Small intestine (tissue), 7 donors: Measurements from ENCODE around the gene NPAS2. TPM values are rescaled to one million over a fixed set of nuclear protein-coding genes. Genes with fewer than 3 reads are reported as not detected.

Source experiments
- DNase-seq, 2 donors: peaks; one replicate each; pipeline versions ENCODE4 v3.0.0 to v3.0.0-alpha.2; 2013
- FAIRE-seq: peaks from 2 replicates; lab custom pipeline; 2012; peaks lifted over from hg19 to GRCh38; lab: Jason Lieb, UNC
- H3K27ac ChIP-seq, 3 donors: one replicate each; pipeline ENCODE4 v1.5.1; 2013; ENCODE audit warnings: low read length in 2 of 3, mild to moderate bottlenecking in 2 of 3, control low read depth in 1 of 3, inconsistent platforms in 1 of 3, low read depth in 1 of 3, moderate library complexity in 1 of 3
- H3K27me3 ChIP-seq, 3 donors: one replicate each; pipeline ENCODE4 v1.6.1; 2013; ENCODE audit warnings: low read length in 3 of 3, inconsistent platforms in 1 of 3; ENCODE audit not compliant: control insufficient read depth in 3 of 3, insufficient read depth in 3 of 3
- H3K36me3 ChIP-seq, 3 donors: one replicate each; pipeline ENCODE4 v1.6.1; 2013; ENCODE audit warnings: low read length in 3 of 3, inconsistent platforms in 1 of 3, low read depth in 1 of 3, mild to moderate bottlenecking in 1 of 3, moderate library complexity in 1 of 3; ENCODE audit not compliant: control insufficient read depth in 3 of 3, insufficient read depth in 2 of 3
- H3K4me1 ChIP-seq, 3 donors: one replicate each; pipeline ENCODE4 v1.6.1; 2013; ENCODE audit warnings: low read length in 2 of 3, inconsistent platforms in 1 of 3, low read depth in 1 of 3, mild to moderate bottlenecking in 1 of 3, moderate library complexity in 1 of 3; ENCODE audit not compliant: control insufficient read depth in 3 of 3, insufficient read depth in 2 of 3
- H3K4me3 ChIP-seq, 3 donors: one replicate each; pipeline ENCODE4 v1.5.1; 2013; ENCODE audit warnings: low read length in 3 of 3, control low read depth in 1 of 3, inconsistent platforms in 1 of 3, low read depth in 1 of 3, mild to moderate bottlenecking in 1 of 3, moderate library complexity in 1 of 3
- H3K9me3 ChIP-seq, 2 donors: one replicate each; pipeline ENCODE4 v1.6.1; 2013; ENCODE audit warnings: low read depth in 1 of 2, low read length in 1 of 2; ENCODE audit not compliant: control insufficient read depth in 2 of 2, insufficient read depth in 1 of 2
- WGBS, 3 donors: extraction: QIAGEN DNeasy Blood & Tissue Kit; methylation state at CpG; one replicate each; pipeline ENCODE4 v1.1.7; 2013; 5-methylcytosine and 5-hydroxymethylcytosine counted together
- polyA plus RNA-seq, 4 donors: library from polyadenylated mRNA; stranded (reverse) in 3 of 4; unstranded in 1 of 4; fragments of 200-250 nt in 3 of 4; fragments of 120-200 nt in 1 of 4; gene quantifications; one replicate each; pipeline versions ENCODE4 v1.2.1 to v1.2.3, GENCODE V29; 2013
- donor health status: healthy with polysubstance abuse.
- donor health status: control.
- donor health status: control.
- donor health status: Bipolar disorder and iron deficiency.
- donor health status: healthy.

The NPAS2 gene
- polyA plus RNA-seq, 4 donors: 23.9 to 34.2 (median 26.3) TPM

DNA sequence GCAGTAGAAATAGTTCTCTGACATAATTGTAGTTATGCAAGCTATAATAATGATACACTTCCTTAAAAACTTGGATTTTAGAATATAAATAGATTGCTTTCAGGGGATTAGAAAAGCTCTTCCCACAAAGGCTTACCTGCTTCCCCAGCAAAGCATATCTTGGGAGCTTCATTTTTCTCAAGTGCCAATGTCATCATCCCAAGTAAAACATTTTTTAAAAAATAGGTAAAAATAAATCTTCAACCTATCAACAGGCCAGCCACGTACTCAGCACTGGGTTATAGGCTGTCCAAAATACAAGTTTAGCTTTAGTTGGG is 39.0 kb upstream of the NPAS2 start:
- DNase-seq: no peak
- Histone ChIP-seq H3K4me3 (no peak overlapping the region), H3K9me3 (peaks cover 0 to 7% of the 10 kb centered on the region in 2 donors), H3K27me3 (no peaks in the 10 kb centered on the region), H3K4me1 (peaks cover 3 to 52% (median 4%) of the 10 kb centered on the region in 3 donors), H3K27ac (peak overlapping the region in 1 of 3 donors; percentile 96), H3K36me3 (no peaks in the 10 kb centered on the region)
- FAIRE-seq: no peak
- WGBS, 3 donors: 56 to 74% (median 69%) methylated on average over 1 of the region's 1 CpG

DNA sequence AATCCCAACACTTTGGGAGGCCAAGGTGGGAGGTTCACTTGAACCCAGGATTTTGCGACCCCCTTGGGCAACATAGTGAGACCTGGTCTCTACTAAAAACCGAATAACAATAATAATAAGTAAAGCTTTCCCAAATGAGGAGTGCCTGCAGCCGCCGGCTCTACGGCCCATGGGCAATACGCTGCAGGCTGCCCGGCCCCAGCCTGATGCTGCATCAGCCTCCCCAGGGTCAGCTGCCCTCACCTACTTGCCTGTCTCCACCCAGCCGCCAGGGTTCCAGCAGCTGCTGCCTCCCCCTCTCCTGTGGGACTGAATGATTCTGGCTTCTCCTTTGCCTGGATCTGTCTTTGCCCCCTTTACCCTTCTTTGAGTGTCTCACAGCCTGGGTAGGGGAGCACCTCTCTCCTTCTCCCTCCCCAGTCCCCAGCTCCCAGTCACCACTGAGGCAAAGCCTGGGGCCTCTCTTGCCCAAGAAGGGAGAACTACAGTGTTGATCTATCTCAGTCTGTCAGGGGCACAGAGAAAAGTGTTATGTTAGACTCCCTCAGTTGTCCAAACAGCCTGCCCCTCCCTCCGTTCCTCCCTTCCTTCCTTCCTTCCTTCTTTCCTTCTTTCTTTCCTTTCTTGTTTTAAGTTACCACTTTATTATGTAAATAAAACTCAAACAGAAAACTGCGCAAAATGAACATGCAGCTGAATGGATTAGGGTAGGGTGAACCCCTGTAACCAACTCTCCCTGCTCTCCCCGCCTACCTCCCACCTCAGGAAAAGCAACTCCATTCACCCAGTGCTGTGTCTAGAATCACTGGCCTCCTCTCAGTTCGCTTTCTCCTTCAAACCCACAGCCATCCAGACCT is 38.2 kb upstream of the NPAS2 start:
- FAIRE-seq (no peak), DNase-seq (no peak)
- H3K27ac ChIP-seq: peak overlapping the region in 2 of 3 donors; percentile 27 to 96
- H3K27me3 ChIP-seq: no peaks in the 10 kb centered on the region
- H3K4me1 ChIP-seq: peaks cover 3 to 58% (median 9%) of the 10 kb centered on the region in 3 donors
- H3K4me3 ChIP-seq: no peak overlapping the region
- 62 to 95% (median 94%) methylated on average over 12 of the region's 12 CpGs for WGBS, 3 donors
- H3K9me3 ChIP-seq: peaks cover 0 to 7% of the 10 kb centered on the region in 2 donors
- H3K36me3 ChIP-seq: no peaks in the 10 kb centered on the region

DNA sequence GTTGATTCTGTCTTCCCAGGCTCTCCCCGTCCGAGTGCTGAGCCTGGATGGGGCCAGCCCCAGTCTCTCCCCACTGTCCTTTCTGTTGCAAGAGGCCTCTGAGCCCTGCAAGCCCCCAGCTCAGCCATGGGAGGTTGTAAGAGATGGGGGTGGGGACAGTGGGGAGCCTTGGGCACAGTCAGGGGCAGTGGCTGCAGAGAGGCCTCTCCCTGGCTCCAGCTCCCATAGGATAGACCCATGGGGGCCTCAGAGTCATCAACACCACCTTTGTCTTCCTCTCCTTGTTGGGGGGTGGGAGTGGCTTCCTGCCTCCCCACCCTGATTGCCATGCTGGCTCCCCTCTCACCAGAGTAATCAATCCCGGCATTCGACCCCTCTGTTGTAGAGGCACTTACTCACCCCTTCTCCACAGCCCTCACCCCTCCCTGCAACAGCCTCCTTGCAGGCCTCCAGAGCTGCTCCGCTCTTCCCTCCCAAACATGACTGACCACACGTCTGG is 37.5 kb upstream of the NPAS2 start:
- DNase-seq (no peak), FAIRE-seq (no peak)
- no peaks in the 10 kb centered on the region for H3K27me3 ChIP-seq
- H3K4me1 ChIP-seq: peaks cover 3 to 58% (median 10%) of the 10 kb centered on the region in 3 donors
- H3K9me3 ChIP-seq: peaks cover 0 to 7% of the 10 kb centered on the region in 2 donors
- H3K36me3 ChIP-seq: no peaks in the 10 kb centered on the region
- WGBS, 3 donors: 86 to 90% (median 88%) methylated on average over 6 of the region's 6 CpGs
- H3K27ac ChIP-seq: no peak overlapping the region
- H3K4me3 ChIP-seq: no peak overlapping the region

GRCh38 chr2:100783987-100784386 is 36.0 kb upstream of the NPAS2 start:
- peak in 1 of 2 donors; percentile 32 for DNase-seq
- no peaks in the 10 kb centered on the region for H3K27me3 ChIP-seq
- H3K27ac ChIP-seq: peak overlapping the region in 1 of 3 donors; percentile 70
- FAIRE-seq: no peak
- WGBS, 3 donors: 74 to 81% (median 77%) methylated on average over 3 of the region's 3 CpGs
- peaks cover 3 to 56% (median 10%) of the 10 kb centered on the region in 3 donors for H3K4me1 ChIP-seq
- H3K36me3 ChIP-seq: no peaks in the 10 kb centered on the region
- peaks cover 0 to 7% of the 10 kb centered on the region in 2 donors for H3K9me3 ChIP-seq
- H3K4me3 ChIP-seq: no peak overlapping the region

GRCh38 chr2:100784681-100785080 is 35.3 kb upstream of the NPAS2 start:
- FAIRE-seq (no peak), DNase-seq (peak; percentile 72 to 85)
- Histone ChIP-seq H3K9me3 (peaks cover 0 to 6% of the 10 kb centered on the region in 2 donors), H3K27ac (peak overlapping the region in 1 of 3 donors; percentile 70), H3K36me3 (no peaks in the 10 kb centered on the region), H3K4me3 (no peak overlapping the region), H3K4me1 (peaks cover 3 to 56% (median 10%) of the 10 kb centered on the region in 3 donors), H3K27me3 (no peaks in the 10 kb centered on the region)
- WGBS, 3 donors: 18 to 60% (median 37%) methylated on average over 8 of the region's 8 CpGs

DNA sequence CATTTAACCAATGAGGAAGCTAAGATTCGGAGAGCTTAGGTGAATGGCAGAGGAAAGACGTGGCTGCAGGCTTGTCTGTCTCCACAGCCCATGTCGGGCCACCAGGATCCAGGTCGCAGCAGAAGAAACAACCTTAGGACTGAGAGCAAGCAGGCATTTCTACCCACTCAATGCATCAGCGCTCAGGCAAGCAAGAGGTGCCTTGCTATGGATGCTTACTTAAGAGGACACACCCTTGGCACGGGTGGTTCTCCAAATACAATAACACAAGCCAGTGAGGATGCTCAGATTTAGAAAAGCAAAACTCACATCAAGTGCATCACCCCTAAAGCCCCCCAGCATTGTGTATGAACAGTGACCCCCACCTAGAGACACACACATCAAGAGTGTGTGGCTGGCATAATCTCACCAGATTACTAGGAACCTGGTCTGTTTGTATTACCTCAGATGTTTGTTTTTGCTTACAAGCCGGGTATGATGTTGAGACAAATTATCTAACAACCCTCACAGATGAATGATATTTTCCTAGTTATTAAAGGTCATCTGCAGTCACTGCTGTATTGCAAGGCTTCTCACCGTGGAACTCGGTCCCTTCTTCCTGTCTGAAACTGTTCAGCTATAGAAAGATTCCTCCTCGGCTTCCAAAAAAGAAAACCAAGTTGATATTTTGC is 34.2 kb upstream of the NPAS2 start:
- Histone ChIP-seq H3K27me3 (no peaks in the 10 kb centered on the region), H3K9me3 (no peaks in the 10 kb centered on the region), H3K36me3 (no peaks in the 10 kb centered on the region), H3K4me3 (no peak overlapping the region), H3K27ac (peak overlapping the region in 1 of 3 donors; percentile 70), H3K4me1 (peaks cover 3 to 47% (median 9%) of the 10 kb centered on the region in 3 donors)
- WGBS, 3 donors: 56 to 74% (median 69%) methylated on average over 10 of the region's 10 CpGs
- FAIRE-seq (no peak), DNase-seq (no peak)

GRCh38 chr2:100786297-100786658 is 33.7 kb upstream of the NPAS2 start:
- Histone ChIP-seq H3K36me3 (no peaks in the 10 kb centered on the region), H3K27ac (no peak overlapping the region), H3K27me3 (no peaks in the 10 kb centered on the region), H3K4me1 (peaks cover 3 to 43% (median 9%) of the 10 kb centered on the region in 3 donors), H3K4me3 (no peak overlapping the region), H3K9me3 (no peaks in the 10 kb centered on the region)
- WGBS, 3 donors: 47 to 69% (median 60%) methylated on average over 7 of the region's 7 CpGs
- DNase-seq: peak in 1 of 2 donors; percentile 40
- no peak for FAIRE-seq

DNA sequence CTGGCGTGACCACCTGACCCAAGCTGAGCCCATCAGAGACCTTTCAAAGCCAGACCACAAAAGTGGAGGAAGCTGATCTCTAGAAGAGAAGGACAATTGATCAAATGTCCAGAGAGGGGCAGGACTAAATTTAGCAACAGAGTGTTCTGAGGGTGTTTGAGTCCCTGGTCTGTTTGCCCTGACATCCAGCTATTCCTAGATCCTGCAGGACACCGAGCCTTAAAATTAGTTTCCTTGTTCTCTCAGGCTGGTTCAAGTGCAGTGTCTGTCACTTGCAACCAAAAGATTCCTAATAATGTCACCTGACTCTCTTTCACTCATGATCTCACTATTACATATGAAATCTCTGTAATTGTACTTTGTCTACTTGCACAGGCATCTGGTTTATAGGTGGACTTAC is 33.0 kb upstream of the NPAS2 start:
- DNase-seq: no peak
- FAIRE-seq: no peak
- peaks cover 0 to 39% (median 10%) of the 10 kb centered on the region in 3 donors for H3K4me1 ChIP-seq
- no peaks in the 10 kb centered on the region for H3K9me3 ChIP-seq
- H3K36me3 ChIP-seq: no peaks in the 10 kb centered on the region
- H3K27me3 ChIP-seq: no peaks in the 10 kb centered on the region
- H3K27ac ChIP-seq: no peak overlapping the region
- WGBS, 3 donors: 94 to 98% (median 95%) methylated on average over 2 of the region's 2 CpGs
- H3K4me3 ChIP-seq: no peak overlapping the region
